ENCODE results near the gene UBXN11.

- TF ChIP-seq POLR2A (IDR thresholded peaks at IDR 0.05; ENCODE audit: low read depth, low read length): no peak
- TF ChIP-seq POLR2AphosphoS5 (IDR thresholded peaks at IDR 0.05; ENCODE audit: low read depth, low read length): no peak
Measured at GRCh38 chr1:26274801-26275425, 31.5 kb downstream of the UBXN11 start.

All from GM12892 (cell line).